Nephron progenitor cell (in vitro differentiated cells): ENCODE results near the gene CCDC24.
A peak's percentile ranks its signal among the peaks of the same experiment; 100 is the strongest.

Experiments used
- DNase-seq: peaks from one replicate; pipeline ENCODE4 v3.0.0; 2021
- H3K27ac Mint-ChIP-seq: 2 replicates; pipeline ENCODE4 v1.8.0; 2021; ENCODE audit warnings: mild to moderate bottlenecking, moderate library complexity, mixed read lengths
- H3K27me3 Mint-ChIP-seq: 2 replicates; pipeline ENCODE4 v1.8.0; 2021; ENCODE audit warnings: mild to moderate bottlenecking, low read depth, mixed read lengths; ENCODE audit not compliant: poor library complexity
- H3K36me3 Mint-ChIP-seq: 2 replicates; pipeline ENCODE4 v1.8.0; 2021; ENCODE audit warnings: low read depth, mixed read lengths
- H3K4me1 Mint-ChIP-seq: 2 replicates; pipeline ENCODE4 v1.8.0; 2021; ENCODE audit warnings: mixed read lengths
- H3K4me3 Mint-ChIP-seq: 2 replicates; pipeline ENCODE4 v1.8.0; 2021; ENCODE audit warnings: mild to moderate bottlenecking, moderate library complexity, mixed read lengths
- H3K9me3 Mint-ChIP-seq: 2 replicates; pipeline ENCODE4 v1.8.0; 2021; ENCODE audit warnings: mild to moderate bottlenecking, moderate library complexity, mixed read lengths
- CTCF ChIP-seq: fragments of 200-600 bp; sonication (generic); IDR thresholded peaks from 2 replicates; pipeline ENCODE4 v1.5.0; 2021; ENCODE audit warnings: antibody characterized with exemption

CCDC24 gene

GRCh38 chr1:43994071-43994470 lies 2.7 kb downstream of the CCDC24 start:
- Mint-ChIP-seq H3K9me3 (no peaks in the 10 kb centered on the region), H3K36me3 (no peaks in the 10 kb centered on the region), H3K4me1 (peaks cover 45% of the 10 kb centered on the region), H3K27ac (no peak overlapping the region), H3K4me3 (no peak overlapping the region), H3K27me3 (peaks cover 10% of the 10 kb centered on the region)
- no peak for TF ChIP-seq CTCF
- no peak for DNase-seq

GRCh38 chr1:43994794-43995790 lies 3.7 kb downstream of the CCDC24 start:
- H3K9me3 Mint-ChIP-seq, result no peaks in the 10 kb centered on the region
- no peak overlapping the region for H3K4me3 Mint-ChIP-seq
- DNase-seq, result no peak
- peaks cover 45% of the 10 kb centered on the region for H3K4me1 Mint-ChIP-seq
- H3K27ac Mint-ChIP-seq, result peak overlapping the region; percentile 68
- H3K36me3 Mint-ChIP-seq, result no peaks in the 10 kb centered on the region
- H3K27me3 Mint-ChIP-seq, result peaks cover 6% of the 10 kb centered on the region
- peak; percentile 14 for TF ChIP-seq CTCF

DNA sequence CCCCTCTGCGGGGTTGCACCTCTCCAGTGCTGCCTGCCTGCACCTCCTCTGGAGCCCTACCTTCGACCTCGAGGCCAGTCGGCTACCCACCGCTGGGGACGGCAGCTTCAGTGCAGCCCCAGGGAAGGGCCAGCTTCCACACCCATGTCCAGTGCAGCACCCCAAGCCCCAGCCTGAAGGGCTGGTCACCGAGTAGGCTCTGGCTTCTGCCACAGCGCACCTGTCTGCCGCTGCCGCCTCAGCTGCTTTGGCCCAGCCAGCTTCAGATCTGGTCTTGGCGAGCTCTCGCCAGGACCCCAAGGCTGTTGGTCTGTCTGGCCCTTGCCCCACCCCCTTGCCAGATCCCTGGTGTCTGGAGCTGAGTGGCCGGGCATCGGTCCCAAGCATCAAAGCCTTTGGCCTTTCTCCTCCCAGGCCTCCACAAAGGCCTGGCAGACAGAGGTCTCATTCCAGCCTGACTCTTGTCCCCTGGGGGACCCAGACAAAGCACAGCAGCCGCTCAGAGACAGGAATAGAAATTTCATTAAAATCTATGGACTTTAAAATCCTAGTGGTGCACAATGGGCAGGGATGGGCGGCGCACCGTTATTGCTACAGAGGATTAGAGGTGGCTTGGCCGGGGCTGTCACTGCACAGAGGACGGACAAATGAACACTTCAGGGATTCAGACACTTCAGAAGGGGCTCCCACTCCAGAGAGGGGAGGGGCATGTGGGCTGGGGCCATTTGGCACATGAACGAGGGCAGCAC lies 4.8 kb downstream of the CCDC24 start:
- no peak for TF ChIP-seq CTCF
- peaks cover 45% of the 10 kb centered on the region for H3K4me1 Mint-ChIP-seq
- peak overlapping the region; percentile 38 for H3K4me3 Mint-ChIP-seq
- H3K27ac Mint-ChIP-seq, result peak overlapping the region; percentile 84
- H3K9me3 Mint-ChIP-seq, result no peaks in the 10 kb centered on the region
- H3K36me3 Mint-ChIP-seq, result peaks cover 2% of the 10 kb centered on the region
- DNase-seq, result no peak
- peaks cover 6% of the 10 kb centered on the region for H3K27me3 Mint-ChIP-seq

DNA sequence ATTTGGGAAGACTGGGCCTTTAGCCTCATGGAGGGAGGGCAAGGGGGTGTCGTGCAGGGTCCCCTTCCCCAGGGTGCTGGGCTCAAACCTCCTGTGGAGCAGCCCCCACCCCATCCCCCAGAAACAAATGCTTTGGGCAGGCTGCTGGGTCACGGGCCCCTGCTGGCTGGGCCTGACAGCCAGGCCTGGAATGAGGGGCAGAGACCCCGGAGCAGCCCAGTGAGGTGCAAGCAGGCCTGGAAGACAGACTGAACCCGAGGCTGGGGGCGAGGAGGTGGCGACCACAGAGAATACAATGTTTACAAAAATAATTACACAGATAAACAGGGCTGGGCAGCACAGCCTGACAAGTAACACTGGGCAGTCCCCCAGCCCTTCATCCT lies 5.3 kb downstream of the CCDC24 start:
- Mint-ChIP-seq H3K27ac (no peak overlapping the region), H3K27me3 (peaks cover 6% of the 10 kb centered on the region), H3K4me3 (no peak overlapping the region), H3K4me1 (peaks cover 45% of the 10 kb centered on the region), H3K36me3 (peaks cover 6% of the 10 kb centered on the region), H3K9me3 (no peaks in the 10 kb centered on the region)
- no peak for DNase-seq
- TF ChIP-seq CTCF, result no peak

DNA sequence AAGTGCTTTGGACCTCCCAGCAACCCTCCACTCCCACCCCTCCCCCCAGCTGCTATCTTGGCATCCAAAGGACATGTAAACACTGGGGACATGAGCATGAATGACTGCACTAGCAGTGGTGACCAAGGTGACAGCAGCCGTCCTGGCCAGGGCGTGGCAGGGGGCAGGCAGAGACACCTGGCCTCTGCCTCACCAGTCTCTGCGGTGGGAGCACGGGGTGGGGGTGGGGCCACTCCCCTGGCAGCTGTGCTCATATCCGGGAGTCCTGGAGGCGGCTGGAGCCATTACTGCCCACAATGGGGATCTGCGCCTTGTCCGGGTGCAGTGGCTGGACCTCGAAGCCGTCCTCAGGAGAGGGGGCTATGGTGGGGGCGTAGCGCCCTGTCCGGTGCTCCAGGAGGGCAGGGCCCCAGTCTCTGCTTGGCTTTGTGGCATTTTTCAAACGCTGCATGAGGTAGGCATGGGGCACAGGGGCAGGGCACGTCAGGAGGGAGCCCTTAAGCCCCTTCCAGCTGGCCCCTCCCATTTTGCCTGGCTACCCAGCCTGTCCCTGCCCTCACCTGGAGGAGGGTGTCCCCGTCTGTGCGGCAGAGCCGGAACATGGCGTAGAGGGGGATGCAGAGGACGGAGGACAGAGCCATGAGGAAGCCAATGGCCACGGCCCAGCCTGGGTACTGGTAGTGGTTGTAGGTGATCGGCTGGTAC lies 6.0 kb downstream of the CCDC24 start:
- peaks cover 11% of the 10 kb centered on the region for H3K36me3 Mint-ChIP-seq
- no peaks in the 10 kb centered on the region for H3K9me3 Mint-ChIP-seq
- DNase-seq, result no peak
- no peak overlapping the region for H3K27ac Mint-ChIP-seq
- no peak for TF ChIP-seq CTCF
- peaks cover 40% of the 10 kb centered on the region for H3K4me1 Mint-ChIP-seq
- no peak overlapping the region for H3K4me3 Mint-ChIP-seq
- peaks cover 6% of the 10 kb centered on the region for H3K27me3 Mint-ChIP-seq
